ENCODE measurements around the gene SBF2. TPM values are rescaled to one million over a fixed set of nuclear protein-coding genes. Genes with fewer than 3 reads are reported as not detected.

SBF2 gene
- total RNA-seq, 4 donors from 2014 or later: 52.8 to 87.9 (median 62.4) TPM

DNA sequence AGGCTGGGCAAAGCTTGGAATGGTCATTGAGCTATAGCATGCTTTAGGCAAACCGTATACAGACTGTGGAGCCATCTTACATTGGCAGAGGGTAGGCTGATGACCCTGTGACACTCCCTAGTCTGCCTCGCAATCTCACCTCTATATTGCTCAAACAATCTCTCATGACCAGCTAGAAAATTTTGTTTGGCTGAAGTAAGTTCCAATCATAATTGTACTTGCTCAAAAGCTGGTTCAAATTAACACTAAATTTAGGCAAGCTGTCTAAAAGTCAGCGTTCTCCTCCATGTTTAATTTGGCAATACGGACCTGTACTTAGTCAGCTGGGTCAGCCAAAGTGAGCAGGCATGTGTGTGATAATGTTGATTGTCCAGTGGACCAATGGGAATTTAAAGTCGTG, 497.2 kb downstream of the SBF2 start:
- peaks cover 3 to 6% (median 4%) of the 10 kb centered on the region in 3 donors for H3K4me1 ChIP-seq
- TF ChIP-seq EP300 (IDR thresholded peaks at IDR 0.05): no peak
- no peak for TF ChIP-seq POLR2A (IDR thresholded peaks at IDR 0.05)
- TF ChIP-seq POLR2AphosphoS5 (IDR thresholded peaks at IDR 0.05): no peak
- no peak for TF ChIP-seq CTCF (IDR thresholded peaks at IDR 0.05)
- no peaks in the 10 kb centered on the region for H3K27me3 ChIP-seq
- no peaks in the 10 kb centered on the region for H3K9me3 ChIP-seq
- 73 to 79% methylated on average over 4 to 5 of the region's 5 CpGs for WGBS, 2 donors (ENCODE audit: low coverage in 1 of 2)
- peaks cover 0 to 34% of the 10 kb centered on the region in 2 donors for H3K36me3 ChIP-seq
- H3K27ac ChIP-seq: no peak overlapping the region
- ATAC-seq: peak; percentile 69
- H3K4me3 ChIP-seq: no peak overlapping the region

GRCh38 chr11:9796266-9796665, 497.8 kb downstream of the SBF2 start:
- H3K27ac ChIP-seq: no peak overlapping the region
- TF ChIP-seq POLR2AphosphoS5 (IDR thresholded peaks at IDR 0.05) (no peak), EP300 (IDR thresholded peaks at IDR 0.05) (no peak), POLR2A (IDR thresholded peaks at IDR 0.05) (no peak)
- H3K4me1 ChIP-seq: peaks cover 0 to under 1% (median 0%) of the 10 kb centered on the region in 3 donors
- peaks cover 0 to 34% of the 10 kb centered on the region in 2 donors for H3K36me3 ChIP-seq
- H3K4me3 ChIP-seq: no peak overlapping the region
- no peaks in the 10 kb centered on the region for H3K27me3 ChIP-seq
- no peak for ATAC-seq
- no peaks in the 10 kb centered on the region for H3K9me3 ChIP-seq

- H3K27me3 ChIP-seq: no peaks in the 10 kb centered on the region
- H3K27ac ChIP-seq: no peak overlapping the region
- H3K4me1 ChIP-seq: peaks cover 0 to 14% (median 0%) of the 10 kb centered on the region in 3 donors
- TF ChIP-seq POLR2AphosphoS5 (IDR thresholded peaks at IDR 0.05) (no peak), EP300 (IDR thresholded peaks at IDR 0.05) (no peak), CTCF (IDR thresholded peaks at IDR 0.05) (no peak), POLR2A (IDR thresholded peaks at IDR 0.05) (no peak)
- peaks cover 0 to 62% of the 10 kb centered on the region in 2 donors for H3K36me3 ChIP-seq
- H3K9me3 ChIP-seq: no peaks in the 10 kb centered on the region
- ATAC-seq: no peak
- no peak overlapping the region for H3K4me3 ChIP-seq
- WGBS, 2 donors (ENCODE audit: low coverage in 1 of 2): 72 to 75% methylated on average over 3 of the region's 3 CpGs
Observed at GRCh38 chr11:9790703-9791102, 503.3 kb downstream of the SBF2 start.

GRCh38 chr11:9789910-9790309, 504.1 kb downstream of the SBF2 start:
- Histone ChIP-seq H3K4me3 (no peak overlapping the region), H3K27me3 (no peaks in the 10 kb centered on the region), H3K36me3 (peaks cover 0 to 70% of the 10 kb centered on the region in 2 donors), H3K27ac (no peak overlapping the region), H3K4me1 (peaks cover 0 to 14% (median 0%) of the 10 kb centered on the region in 3 donors), H3K9me3 (no peaks in the 10 kb centered on the region)
- TF ChIP-seq EP300 (IDR thresholded peaks at IDR 0.05): no peak
- TF ChIP-seq POLR2A (IDR thresholded peaks at IDR 0.05): no peak
- TF ChIP-seq POLR2AphosphoS5 (IDR thresholded peaks at IDR 0.05): no peak
- no peak for TF ChIP-seq CTCF (IDR thresholded peaks at IDR 0.05)
- 87 to 94% methylated on average over 2 to 3 of the region's 3 CpGs for WGBS, 2 donors (ENCODE audit: low coverage in 1 of 2)
- ATAC-seq: no peak

- TF ChIP-seq EP300 (IDR thresholded peaks at IDR 0.05) (no peak), CTCF (IDR thresholded peaks at IDR 0.05) (no peak), POLR2AphosphoS5 (IDR thresholded peaks at IDR 0.05) (peak; percentile 53)
- Histone ChIP-seq H3K4me3 (no peak overlapping the region), H3K36me3 (peaks cover 0 to 78% of the 10 kb centered on the region in 2 donors), H3K4me1 (peaks cover 0 to 14% (median 0%) of the 10 kb centered on the region in 3 donors), H3K27ac (peak overlapping the region in 3 of 4 donors; percentile 18 to 49 (median 32)), H3K27me3 (no peaks in the 10 kb centered on the region), H3K9me3 (no peaks in the 10 kb centered on the region)
- peak; percentile 74 for ATAC-seq
- 55% methylated on average over 2 of the region's 3 CpGs; no CpG with 5 or more reads in 1 of the 2 donors for WGBS, 2 donors (ENCODE audit: low coverage in 1 of 2)
Observed at GRCh38 chr11:9787981-9788521, 506.0 kb downstream of the SBF2 start.

All from gastroesophageal sphincter (tissue), 4 donors.